IMR-90 (cell line): ENCODE measurements around the gene MYO10.

ENCODE experiments used
- BHLHE40 ChIP-seq: fragments of 150-350 bp; IDR thresholded peaks from 2 replicates; pipeline ENCODE4 v1.6.1; 2016; ENCODE audit warnings: mild to moderate bottlenecking, low read depth, low read length
- CEBPB ChIP-seq: IDR thresholded peaks from 2 replicates; pipeline ENCODE4 v1.6.1; 2012; ENCODE audit warnings: low read depth, low read length, improper control_type of control experiment
- CHD1 ChIP-seq: IDR thresholded peaks from 2 replicates; pipeline ENCODE4 v1.6.1; 2012; ENCODE audit warnings: low read depth, low read length, improper control_type of control experiment
- FOS ChIP-seq: fragments of 150-350 bp; IDR thresholded peaks from 2 replicates; pipeline ENCODE4 v1.6.1; 2016; ENCODE audit warnings: low read depth, low read length
- MAFK ChIP-seq: IDR thresholded peaks from 2 replicates; pipeline ENCODE4 v1.6.1; 2012; ENCODE audit warnings: low read depth, low read length, improper control_type of control experiment
- MAZ ChIP-seq: IDR thresholded peaks from 2 replicates; pipeline ENCODE4 v1.6.1; 2012; ENCODE audit warnings: low read depth, mild to moderate bottlenecking, low read length, improper control_type of control experiment, moderate library complexity, borderline replicate concordance
- MXI1 ChIP-seq: IDR thresholded peaks from 2 replicates; pipeline ENCODE4 v1.6.1; 2012; ENCODE audit warnings: low read depth, mild to moderate bottlenecking, low read length, moderate library complexity, borderline replicate concordance
- POLR2A ChIP-seq: IDR thresholded peaks from 2 replicates; pipeline ENCODE4 v1.6.1; 2012; ENCODE audit warnings: mild to moderate bottlenecking, low read depth, low read length
- RAD21 ChIP-seq: IDR thresholded peaks from 2 replicates; pipeline ENCODE4 v1.6.1; 2012; ENCODE audit warnings: low read length, improper control_type of control experiment
- RCOR1 ChIP-seq: IDR thresholded peaks from 2 replicates; pipeline ENCODE4 v1.6.1; 2012; ENCODE audit warnings: mild to moderate bottlenecking, low read length, improper control_type of control experiment; ENCODE audit not compliant: insufficient replicate concordance
- TF ChIP-seq, protein P1 (sequence below): conservative IDR thresholded peaks from 2 replicates; pipeline ENCODE4 v1.5.1; 2012; ENCODE audit warnings: mild to moderate bottlenecking, low read depth, low read length, improper control_type of control experiment
- TF ChIP-seq, protein P2 (sequence below): fragments of 150-350 bp; IDR thresholded peaks from 2 replicates; pipeline ENCODE4 v1.6.1; 2017; ENCODE audit warnings: mild to moderate bottlenecking, antibody characterized with exemption, low read length, low read depth

DNA sequence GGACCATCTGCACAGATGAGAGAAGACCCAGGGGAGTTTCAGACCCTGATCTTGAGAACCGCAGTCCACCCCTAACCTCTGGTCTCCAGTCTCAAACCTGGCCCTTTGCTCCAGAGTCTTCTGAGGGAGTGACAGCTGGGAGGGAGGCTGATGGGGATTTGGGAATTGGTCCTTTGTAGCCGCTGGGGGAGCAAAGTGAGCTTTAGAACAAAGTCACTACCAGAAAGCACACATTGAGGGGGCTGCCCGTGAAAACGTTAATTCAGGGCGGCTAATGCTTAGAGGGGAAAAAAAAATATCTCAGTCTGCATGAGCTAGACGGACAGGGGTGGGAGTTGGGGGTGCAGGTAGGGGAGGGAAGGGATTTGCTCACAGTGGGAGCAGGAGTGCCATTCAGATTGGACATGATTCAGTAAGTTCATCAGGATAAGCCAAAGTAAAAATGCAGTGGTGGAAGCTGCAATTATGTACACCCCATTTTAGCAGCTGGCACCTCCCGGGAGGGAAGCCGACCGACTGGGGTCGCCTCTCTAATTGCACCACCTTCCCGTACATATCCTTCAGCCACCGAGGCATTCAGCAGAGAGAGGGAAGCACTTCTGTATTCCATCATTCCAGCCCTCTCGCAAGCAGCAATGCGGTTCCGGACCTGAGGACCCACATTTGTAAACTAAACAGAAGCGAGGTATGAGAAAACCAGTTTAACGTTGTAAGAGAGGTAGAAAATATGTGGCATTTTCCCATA, 195.8 kb downstream of the MYO10 start:
- TF ChIP-seq POLR2A (no peak), CEBPB (no peak), BHLHE40 (no peak), FOS (no peak), MAZ (no peak), MXI1 (no peak), MAFK (no peak), CHD1 (no peak), RAD21 (no peak), RCOR1 (no peak)
- TF ChIP-seq, protein P1, sequence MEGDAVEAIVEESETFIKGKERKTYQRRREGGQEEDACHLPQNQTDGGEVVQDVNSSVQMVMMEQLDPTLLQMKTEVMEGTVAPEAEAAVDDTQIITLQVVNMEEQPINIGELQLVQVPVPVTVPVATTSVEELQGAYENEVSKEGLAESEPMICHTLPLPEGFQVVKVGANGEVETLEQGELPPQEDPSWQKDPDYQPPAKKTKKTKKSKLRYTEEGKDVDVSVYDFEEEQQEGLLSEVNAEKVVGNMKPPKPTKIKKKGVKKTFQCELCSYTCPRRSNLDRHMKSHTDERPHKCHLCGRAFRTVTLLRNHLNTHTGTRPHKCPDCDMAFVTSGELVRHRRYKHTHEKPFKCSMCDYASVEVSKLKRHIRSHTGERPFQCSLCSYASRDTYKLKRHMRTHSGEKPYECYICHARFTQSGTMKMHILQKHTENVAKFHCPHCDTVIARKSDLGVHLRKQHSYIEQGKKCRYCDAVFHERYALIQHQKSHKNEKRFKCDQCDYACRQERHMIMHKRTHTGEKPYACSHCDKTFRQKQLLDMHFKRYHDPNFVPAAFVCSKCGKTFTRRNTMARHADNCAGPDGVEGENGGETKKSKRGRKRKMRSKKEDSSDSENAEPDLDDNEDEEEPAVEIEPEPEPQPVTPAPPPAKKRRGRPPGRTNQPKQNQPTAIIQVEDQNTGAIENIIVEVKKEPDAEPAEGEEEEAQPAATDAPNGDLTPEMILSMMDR: no peak
- TF ChIP-seq, protein P2, sequence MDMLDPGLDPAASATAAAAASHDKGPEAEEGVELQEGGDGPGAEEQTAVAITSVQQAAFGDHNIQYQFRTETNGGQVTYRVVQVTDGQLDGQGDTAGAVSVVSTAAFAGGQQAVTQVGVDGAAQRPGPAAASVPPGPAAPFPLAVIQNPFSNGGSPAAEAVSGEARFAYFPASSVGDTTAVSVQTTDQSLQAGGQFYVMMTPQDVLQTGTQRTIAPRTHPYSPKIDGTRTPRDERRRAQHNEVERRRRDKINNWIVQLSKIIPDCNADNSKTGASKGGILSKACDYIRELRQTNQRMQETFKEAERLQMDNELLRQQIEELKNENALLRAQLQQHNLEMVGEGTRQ: no peak
